Measurements from ENCODE around the gene PPFIBP2.

Gene PPFIBP2

GRCh38 chr11:7513234-7514098, at the start of gene PPFIBP2:
Gene PPFIBP2, plus strand, starts transcription at chr11:7513999. Its CDS starts 35,477 bp downstream, at chr11:7549476.
- no peak for DNase-seq (ENCODE audit: low read depth, low spot score)

DNA sequence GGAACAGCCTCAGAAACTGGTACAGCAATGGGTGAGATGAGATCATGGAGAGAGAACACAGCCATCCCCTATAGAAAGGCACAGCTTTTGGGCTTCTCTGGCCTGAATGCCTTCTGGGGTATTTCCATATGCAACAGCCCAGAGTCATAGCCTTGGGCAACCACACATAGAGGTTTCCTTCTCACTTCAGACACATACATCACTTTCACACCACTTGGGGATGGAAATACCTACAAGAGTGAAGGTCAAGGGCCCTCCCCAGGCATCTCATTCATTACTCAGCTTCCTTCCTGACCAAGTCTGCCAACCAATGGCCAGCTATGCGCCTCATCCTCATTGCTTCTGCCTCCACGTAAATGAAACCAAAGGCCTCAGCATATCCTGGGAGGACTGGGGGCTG, 46.1 kb upstream of the PPFIBP2 start:
- no peak for DNase-seq (ENCODE audit: low read depth, low spot score)

GRCh38 chr11:7469351-7469865, 44.4 kb upstream of the PPFIBP2 start:
- no peak for DNase-seq (ENCODE audit: low read depth, low spot score)

GRCh38 chr11:7471071-7471470, 42.7 kb upstream of the PPFIBP2 start:
- DNase-seq (ENCODE audit: low read depth, low spot score), result no peak

GRCh38 chr11:7473717-7474116, 40.1 kb upstream of the PPFIBP2 start:
- DNase-seq (ENCODE audit: low read depth, low spot score), result no peak

DNA sequence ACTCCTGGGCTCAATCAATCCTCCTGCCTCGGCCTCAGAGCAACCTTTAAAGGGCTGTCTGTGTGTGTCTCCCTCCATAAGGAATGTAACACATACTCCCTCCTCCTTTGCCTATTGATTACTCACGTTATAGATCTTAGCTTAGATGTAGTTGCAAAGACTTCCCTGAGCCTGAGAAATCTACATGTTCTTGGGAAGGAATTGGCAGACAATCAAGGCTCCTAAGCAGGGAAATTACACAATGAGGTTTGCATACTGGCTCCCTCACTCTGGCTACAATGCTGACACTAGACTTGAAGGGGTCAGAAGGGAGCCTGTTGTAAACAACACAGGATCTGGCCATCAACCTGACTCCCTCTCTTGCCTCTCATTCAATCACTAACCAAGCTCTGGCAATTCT, 33.7 kb upstream of the PPFIBP2 start:
- DNase-seq (ENCODE audit: low read depth, low spot score), result no peak

DNA sequence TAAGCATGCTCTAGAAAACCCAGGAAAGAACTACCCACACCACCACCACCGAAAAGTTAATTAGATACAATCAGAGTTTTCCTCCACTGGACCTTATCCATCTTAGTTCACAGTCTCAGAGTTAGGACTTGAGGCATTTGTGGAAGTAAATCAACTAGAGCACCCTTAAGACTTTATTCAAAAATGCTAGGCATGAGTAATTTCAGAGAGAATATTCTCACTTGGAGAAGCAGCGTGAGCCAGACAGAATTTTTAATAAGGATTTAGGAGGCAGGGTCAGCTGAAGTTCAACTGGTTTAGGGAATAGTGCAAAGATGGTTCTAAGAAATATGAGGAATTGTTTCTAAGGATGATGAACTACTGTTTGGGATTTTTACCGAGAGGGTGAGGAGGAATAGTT, 29.7 kb upstream of the PPFIBP2 start:
- DNase-seq (ENCODE audit: low read depth, low spot score), result no peak

GRCh38 chr11:7484645-7485044, 29.2 kb upstream of the PPFIBP2 start:
- DNase-seq (ENCODE audit: low read depth, low spot score), result no peak

- DNase-seq (ENCODE audit: low read depth, low spot score), result peak; percentile 53
Observed at GRCh38 chr11:7485186-7486097, 28.4 kb upstream of the PPFIBP2 start, which contains the start of gene OLFML1. Gene OLFML1, plus strand, starts transcription at chr11:7485506. Its CDS starts 370 bp downstream, at chr11:7485876.

DNA sequence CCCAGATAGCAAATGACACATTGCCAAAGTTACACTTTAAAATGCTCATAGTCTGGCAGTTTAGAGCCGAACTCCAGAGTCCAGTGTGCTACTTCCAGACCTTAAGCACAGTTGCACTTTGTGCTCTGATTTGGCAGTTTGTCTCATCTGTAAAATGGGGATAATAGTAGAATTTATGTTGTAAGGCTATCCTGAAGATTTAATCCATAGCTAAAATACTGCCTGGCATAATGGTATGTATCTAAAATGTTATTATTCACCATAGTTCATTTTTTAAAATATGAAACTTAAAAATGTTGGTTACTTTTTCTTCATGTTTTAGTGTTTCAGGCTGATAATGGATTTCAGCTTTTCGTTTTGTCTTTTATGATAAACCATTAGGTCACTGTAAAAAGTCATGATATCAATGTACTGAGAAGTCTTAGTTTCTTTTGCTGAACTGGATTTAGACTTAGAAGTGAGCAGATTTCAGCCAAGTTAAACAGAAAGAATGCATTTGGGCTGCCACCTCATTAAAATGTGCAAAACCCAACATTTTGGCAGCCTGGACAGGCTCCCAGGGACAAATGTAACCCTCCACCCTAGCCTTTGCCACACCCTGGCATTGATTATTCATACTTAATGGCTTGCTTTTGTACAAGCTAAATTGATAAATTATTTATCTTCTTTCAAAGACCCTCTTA, 27.6 kb upstream of the PPFIBP2 start:
- DNase-seq (ENCODE audit: low read depth, low spot score), result no peak

GRCh38 chr11:7486781-7487140, 27.0 kb upstream of the PPFIBP2 start:
- DNase-seq (ENCODE audit: low read depth, low spot score), result no peak

GRCh38 chr11:7487360-7487759, 26.4 kb upstream of the PPFIBP2 start:
- no peak for DNase-seq (ENCODE audit: low read depth, low spot score)

DNA sequence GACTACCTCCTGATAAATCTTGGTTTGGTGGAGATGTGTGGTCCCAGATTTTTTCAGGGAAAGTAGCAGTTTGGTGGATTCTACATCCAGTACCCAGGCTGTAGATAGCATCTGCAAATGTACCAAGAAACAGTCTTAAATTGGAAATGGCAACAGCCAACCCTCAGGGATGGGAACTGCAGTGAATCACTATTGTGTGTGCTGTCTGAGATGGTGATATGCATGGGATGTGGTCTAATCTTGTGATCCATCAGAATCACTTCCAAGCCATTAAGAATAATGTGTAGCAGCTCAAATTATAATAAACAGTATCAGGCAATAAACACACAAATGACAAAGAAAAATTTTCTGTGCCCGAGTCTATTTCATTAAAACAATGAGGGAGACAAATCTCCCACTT, 25.1 kb upstream of the PPFIBP2 start:
- no peak for DNase-seq (ENCODE audit: low read depth, low spot score)

DNA sequence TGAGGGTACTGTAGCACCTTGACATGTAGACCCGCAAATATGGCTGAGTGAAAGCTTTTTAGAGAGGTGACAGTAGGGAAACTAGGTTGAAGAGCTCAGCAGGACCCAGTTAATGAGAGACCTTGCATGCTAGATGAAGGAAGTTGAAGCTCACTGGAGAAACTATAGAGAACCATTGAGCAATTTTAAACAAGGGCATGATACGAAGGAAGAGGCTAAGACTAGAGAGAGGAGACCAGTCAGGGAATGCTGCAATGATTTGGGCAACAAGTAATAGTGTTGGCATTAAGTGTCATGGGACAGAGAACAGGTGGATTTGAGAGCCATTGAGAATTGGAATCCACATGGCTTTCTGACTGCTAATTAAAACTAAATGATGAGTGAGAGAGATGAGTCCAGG, 24.4 kb upstream of the PPFIBP2 start:
- DNase-seq (ENCODE audit: low read depth, low spot score), result no peak

GRCh38 chr11:7490054-7490453, 23.7 kb upstream of the PPFIBP2 start:
- no peak for DNase-seq (ENCODE audit: low read depth, low spot score)

DNA sequence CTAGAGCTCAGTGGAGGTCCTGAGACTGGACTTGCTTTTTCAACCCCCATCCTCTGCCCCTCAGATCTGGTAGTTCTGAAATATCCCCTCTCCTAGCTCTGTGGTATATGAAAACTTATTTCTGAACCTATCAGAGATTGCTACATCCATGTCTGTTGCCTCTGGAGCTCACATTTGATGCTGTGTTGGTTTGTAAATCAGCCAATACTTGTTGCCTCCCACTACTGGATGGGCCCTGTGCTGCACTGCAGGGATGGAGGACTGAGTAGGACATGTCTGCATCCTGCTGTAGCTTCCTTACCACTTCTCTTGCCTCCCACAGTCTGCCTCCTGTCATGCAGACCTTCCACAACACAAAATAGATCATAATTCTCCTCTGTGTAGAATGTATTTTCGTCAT, 23.3 kb upstream of the PPFIBP2 start:
- no peak for DNase-seq (ENCODE audit: low read depth, low spot score)

GRCh38 chr11:7492253-7492652, 21.5 kb upstream of the PPFIBP2 start:
- no peak for DNase-seq (ENCODE audit: low read depth, low spot score)

DNA sequence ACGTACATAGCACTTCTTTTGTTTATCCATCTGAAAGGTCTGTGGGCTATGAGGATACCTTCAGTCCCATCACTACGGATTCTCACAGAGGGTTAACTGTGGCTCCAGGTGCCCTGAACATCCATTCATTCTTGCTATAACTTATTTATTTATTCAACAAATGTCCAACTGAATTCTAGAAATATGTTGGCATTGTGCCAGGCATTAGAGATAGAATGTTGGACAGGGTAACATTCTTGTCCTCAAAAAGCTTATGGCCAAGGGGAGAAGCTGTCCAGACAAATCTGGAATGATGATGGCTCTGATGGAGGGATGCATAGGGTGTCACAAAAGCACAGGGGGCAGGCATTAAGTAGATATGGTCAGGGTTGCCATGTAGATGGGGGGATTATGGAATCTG, 20.1 kb upstream of the PPFIBP2 start:
- DNase-seq (ENCODE audit: low read depth, low spot score), result no peak

DNA sequence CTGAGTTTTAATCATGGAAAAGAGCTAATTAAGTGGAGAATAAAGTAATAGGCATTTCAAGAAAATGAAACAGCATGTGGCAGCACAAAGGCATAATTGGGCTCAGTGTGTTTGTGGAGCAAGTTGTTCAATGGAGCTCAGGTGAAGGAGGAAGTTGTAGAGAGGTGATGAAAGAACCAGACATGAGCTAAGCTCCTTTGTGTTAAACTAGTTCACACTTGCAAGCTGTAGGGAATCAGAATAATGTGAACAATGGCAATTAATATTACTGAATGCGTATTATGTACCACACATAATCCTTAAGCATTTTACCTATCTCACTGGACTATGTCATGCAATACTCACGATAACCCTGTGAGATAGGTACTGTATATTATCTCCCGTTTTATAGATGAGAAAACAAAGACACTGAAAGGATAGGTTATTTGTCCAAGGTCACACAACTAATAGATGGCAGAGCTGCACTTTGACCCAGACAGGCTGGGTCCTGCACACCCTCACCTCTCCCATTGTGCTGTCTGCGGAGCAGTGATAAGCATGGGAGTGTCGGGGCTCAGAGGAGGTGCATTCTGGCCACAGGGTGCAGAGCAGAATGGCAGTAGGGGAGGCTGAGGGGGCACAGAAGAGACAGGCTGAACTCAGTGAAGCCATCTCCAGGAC, 19.6 kb upstream of the PPFIBP2 start:
- DNase-seq (ENCODE audit: low read depth, low spot score), result no peak

GRCh38 chr11:7495882-7496551, 17.8 kb upstream of the PPFIBP2 start:
- no peak for DNase-seq (ENCODE audit: low read depth, low spot score)

GRCh38 chr11:7498193-7498592, 15.6 kb upstream of the PPFIBP2 start:
- no peak for DNase-seq (ENCODE audit: low read depth, low spot score)
